Esophagus squamous epithelium (tissue), 4 donors: Measurements from ENCODE around the gene PCDHGA12.

Experiments
- POLR2A ChIP-seq, 4 donors: fragments of 450-650 bp; IDR thresholded peaks; one replicate each; pipeline ENCODE4 v1.6.1; 2017; ENCODE audit warnings: antibody characterized with exemption in 4 of 4, mild to moderate bottlenecking in 4 of 4, moderate library complexity in 3 of 4
- TF ChIP-seq, protein P1 (sequence below), 6 experiments: fragments of 450-650 bp in 4 of 6; fragments of 200-600 bp in 2 of 6; sonication (generic) in 2 of 6; IDR thresholded peaks; one replicate each; pipeline ENCODE4 v1.5.1; 2016 to 2019; ENCODE audit warnings: antibody characterized with exemption in 6 of 6, mild to moderate bottlenecking in 4 of 6, moderate library complexity in 4 of 6

DNA sequence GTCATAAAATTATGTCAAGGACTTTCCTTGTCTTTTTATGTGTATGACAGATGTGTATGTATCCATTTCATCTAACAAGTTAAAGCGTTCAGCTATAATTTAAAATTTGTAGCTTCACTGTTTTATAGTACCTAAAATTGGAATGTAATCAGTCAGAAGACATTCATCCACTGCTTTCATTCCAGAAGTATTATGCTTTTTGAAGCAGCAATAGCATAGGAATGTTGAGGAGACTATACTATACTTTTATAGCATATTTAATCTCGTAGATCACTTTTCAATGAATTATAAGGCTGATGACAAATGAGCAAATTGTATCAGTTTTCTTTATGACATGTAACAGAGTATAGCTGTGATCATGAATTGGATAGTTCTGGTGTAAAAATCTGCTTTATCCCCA is 6.9 kb downstream of the PCDHGA12 start:
- TF ChIP-seq, protein P1, sequence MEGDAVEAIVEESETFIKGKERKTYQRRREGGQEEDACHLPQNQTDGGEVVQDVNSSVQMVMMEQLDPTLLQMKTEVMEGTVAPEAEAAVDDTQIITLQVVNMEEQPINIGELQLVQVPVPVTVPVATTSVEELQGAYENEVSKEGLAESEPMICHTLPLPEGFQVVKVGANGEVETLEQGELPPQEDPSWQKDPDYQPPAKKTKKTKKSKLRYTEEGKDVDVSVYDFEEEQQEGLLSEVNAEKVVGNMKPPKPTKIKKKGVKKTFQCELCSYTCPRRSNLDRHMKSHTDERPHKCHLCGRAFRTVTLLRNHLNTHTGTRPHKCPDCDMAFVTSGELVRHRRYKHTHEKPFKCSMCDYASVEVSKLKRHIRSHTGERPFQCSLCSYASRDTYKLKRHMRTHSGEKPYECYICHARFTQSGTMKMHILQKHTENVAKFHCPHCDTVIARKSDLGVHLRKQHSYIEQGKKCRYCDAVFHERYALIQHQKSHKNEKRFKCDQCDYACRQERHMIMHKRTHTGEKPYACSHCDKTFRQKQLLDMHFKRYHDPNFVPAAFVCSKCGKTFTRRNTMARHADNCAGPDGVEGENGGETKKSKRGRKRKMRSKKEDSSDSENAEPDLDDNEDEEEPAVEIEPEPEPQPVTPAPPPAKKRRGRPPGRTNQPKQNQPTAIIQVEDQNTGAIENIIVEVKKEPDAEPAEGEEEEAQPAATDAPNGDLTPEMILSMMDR (IDR thresholded peaks at IDR 0.05), result no peak
- TF ChIP-seq POLR2A (IDR thresholded peaks at IDR 0.05), result no peak
